HG03064 (cell line): ENCODE data around the gene IBA57.
"Not testable (repeated sequence)": the region's sequence is repeated elsewhere in the genome, so short reads cannot be mapped to it uniquely, and the experiment has no call there.

Source experiments
- ATAC-seq: cut with Tn5 transposase; IDR thresholded peaks from one replicate; pipeline ENCODE4 v1.9.1; 2021; ENCODE audit warnings: low read depth; ENCODE audit not compliant: unreplicated experiment

The IBA57 gene

GRCh38 chr1:228224198-228225164, 58.9 kb downstream of the IBA57 start:
- no peak for ATAC-seq

GRCh38 chr1:228225165-228225710, 59.6 kb downstream of the IBA57 start:
- ATAC-seq = no peak

- no peak for ATAC-seq
Measured at GRCh38 chr1:228225740-228226139, 60.1 kb downstream of the IBA57 start.

- no peak for ATAC-seq
Measured at GRCh38 chr1:228226141-228226874, 60.7 kb downstream of the IBA57 start.

GRCh38 chr1:228226956-228227791, 61.6 kb downstream of the IBA57 start:
- ATAC-seq = no peak

- ATAC-seq = not testable (repeated sequence)
Measured at GRCh38 chr1:228228147-228228546, 62.5 kb downstream of the IBA57 start.

- ATAC-seq = no peak
Measured at GRCh38 chr1:228228601-228229074, 63.0 kb downstream of the IBA57 start.

GRCh38 chr1:228231189-228231588, 65.6 kb downstream of the IBA57 start:
- ATAC-seq = no peak
